ENCODE results near the gene NUMA1.

- TF ChIP-seq, protein P1, sequence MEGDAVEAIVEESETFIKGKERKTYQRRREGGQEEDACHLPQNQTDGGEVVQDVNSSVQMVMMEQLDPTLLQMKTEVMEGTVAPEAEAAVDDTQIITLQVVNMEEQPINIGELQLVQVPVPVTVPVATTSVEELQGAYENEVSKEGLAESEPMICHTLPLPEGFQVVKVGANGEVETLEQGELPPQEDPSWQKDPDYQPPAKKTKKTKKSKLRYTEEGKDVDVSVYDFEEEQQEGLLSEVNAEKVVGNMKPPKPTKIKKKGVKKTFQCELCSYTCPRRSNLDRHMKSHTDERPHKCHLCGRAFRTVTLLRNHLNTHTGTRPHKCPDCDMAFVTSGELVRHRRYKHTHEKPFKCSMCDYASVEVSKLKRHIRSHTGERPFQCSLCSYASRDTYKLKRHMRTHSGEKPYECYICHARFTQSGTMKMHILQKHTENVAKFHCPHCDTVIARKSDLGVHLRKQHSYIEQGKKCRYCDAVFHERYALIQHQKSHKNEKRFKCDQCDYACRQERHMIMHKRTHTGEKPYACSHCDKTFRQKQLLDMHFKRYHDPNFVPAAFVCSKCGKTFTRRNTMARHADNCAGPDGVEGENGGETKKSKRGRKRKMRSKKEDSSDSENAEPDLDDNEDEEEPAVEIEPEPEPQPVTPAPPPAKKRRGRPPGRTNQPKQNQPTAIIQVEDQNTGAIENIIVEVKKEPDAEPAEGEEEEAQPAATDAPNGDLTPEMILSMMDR (conservative IDR thresholded peaks at IDR 0.05) = no peak
- TF ChIP-seq ZFX (IDR thresholded peaks at IDR 0.05) = no peak
Measured at GRCh38 chr11:72123117-72123653, 42.8 kb upstream of the NUMA1 start.
